AG04450 (cell line): ENCODE data around the gene SMCO4. TPM values are rescaled to one million over a fixed set of nuclear protein-coding genes. Genes with fewer than 3 reads are reported as not detected.

Experiments
- CTCF ChIA-PET: fragments of 300-600, 350-600 bp; formaldehyde crosslinking; extraction: SDS; loops from one replicate; lab custom pipeline; 2022; ENCODE audit warnings: antibody characterized with exemption, inconsistent platforms; lab: Charles Lee
- POLR2A ChIA-PET: fragments of 350-600 bp; formaldehyde crosslinking; extraction: SDS; loops from one replicate; lab custom pipeline; 2021; ENCODE audit warnings: antibody characterized with exemption, inconsistent platforms; lab: Yijun Ruan, JAX
- DNase-seq: peaks from one replicate; pipeline ENCODE4 v3.0.0-alpha.2; 2011; ENCODE audit warnings: low read depth, low spot score
- H3K27ac ChIP-seq: one replicate; pipeline ENCODE4 v1.5.1; 2012; ENCODE audit warnings: low read depth, low read length, control low read depth
- H3K27me3 ChIP-seq: one replicate; pipeline ENCODE4 v1.6.0; 2012; ENCODE audit warnings: low read length; ENCODE audit not compliant: control insufficient read depth, insufficient read depth
- H3K4me3 ChIP-seq: 2 replicates; pipeline ENCODE4 v1.5.1; 2011; ENCODE audit warnings: mild to moderate bottlenecking, low read depth, low read length, control low read depth
- H3K9me3 ChIP-seq: 2 replicates; pipeline ENCODE4 v1.5.1; 2012; ENCODE audit warnings: low read length; ENCODE audit not compliant: control insufficient read depth, insufficient read depth
- polyA plus RNA-seq: library from polyadenylated mRNA; depleted of rRNA; stranded (reverse); fragments of >200 nt; gene quantifications from 2 replicates; pipeline ENCODE4 v1.2.3, GENCODE V29; 2011
- TF ChIP-seq, protein P1 (sequence below): IDR thresholded peaks from 2 replicates; pipeline ENCODE4 v1.5.1; 2011; ENCODE audit warnings: low read depth, low read length, control low read depth, inconsistent platforms

Gene SMCO4
- polyA plus RNA-seq, 1 experiment = 8.6 TPM

DNA sequence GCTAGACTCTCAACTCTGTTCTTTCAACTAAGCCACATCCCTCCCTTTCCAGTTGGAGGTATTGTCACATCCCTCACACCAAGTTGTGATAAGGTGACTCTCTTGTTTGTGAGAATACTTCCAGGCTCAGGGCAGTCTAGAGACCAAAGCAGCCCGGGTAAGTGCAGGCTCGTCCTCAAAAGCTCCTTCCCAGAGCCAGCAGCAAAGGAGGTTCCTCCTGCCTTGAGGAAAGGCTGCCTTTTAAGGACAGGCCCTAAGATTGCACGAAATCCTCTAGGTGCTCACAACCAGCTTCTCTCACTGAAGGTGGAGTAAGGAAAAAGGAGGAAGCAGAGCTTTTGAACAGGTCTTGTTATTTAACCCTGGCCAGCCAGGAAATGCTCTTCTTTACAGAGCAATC, 53.4 kb downstream of the SMCO4 start:
- no peaks in the 10 kb centered on the region for H3K9me3 ChIP-seq
- H3K27me3 ChIP-seq = no peaks in the 10 kb centered on the region
- DNase-seq = no peak
- CTCF ChIA-PET = no interaction called here
- TF ChIP-seq, protein P1, sequence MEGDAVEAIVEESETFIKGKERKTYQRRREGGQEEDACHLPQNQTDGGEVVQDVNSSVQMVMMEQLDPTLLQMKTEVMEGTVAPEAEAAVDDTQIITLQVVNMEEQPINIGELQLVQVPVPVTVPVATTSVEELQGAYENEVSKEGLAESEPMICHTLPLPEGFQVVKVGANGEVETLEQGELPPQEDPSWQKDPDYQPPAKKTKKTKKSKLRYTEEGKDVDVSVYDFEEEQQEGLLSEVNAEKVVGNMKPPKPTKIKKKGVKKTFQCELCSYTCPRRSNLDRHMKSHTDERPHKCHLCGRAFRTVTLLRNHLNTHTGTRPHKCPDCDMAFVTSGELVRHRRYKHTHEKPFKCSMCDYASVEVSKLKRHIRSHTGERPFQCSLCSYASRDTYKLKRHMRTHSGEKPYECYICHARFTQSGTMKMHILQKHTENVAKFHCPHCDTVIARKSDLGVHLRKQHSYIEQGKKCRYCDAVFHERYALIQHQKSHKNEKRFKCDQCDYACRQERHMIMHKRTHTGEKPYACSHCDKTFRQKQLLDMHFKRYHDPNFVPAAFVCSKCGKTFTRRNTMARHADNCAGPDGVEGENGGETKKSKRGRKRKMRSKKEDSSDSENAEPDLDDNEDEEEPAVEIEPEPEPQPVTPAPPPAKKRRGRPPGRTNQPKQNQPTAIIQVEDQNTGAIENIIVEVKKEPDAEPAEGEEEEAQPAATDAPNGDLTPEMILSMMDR = no peak
- no peak overlapping the region for H3K4me3 ChIP-seq
- POLR2A ChIA-PET = no interaction called here
- H3K27ac ChIP-seq = no peak overlapping the region

- TF ChIP-seq, protein P1 = no peak
- no peak for DNase-seq
- POLR2A ChIA-PET = interaction anchor here (1.2 kb wide), 1 partner anchor 10 kb away, joined by 3 read pairs; no protein-coding TSS in a partner anchor
- Histone ChIP-seq H3K27ac (no peak overlapping the region), H3K4me3 (no peak overlapping the region), H3K9me3 (no peaks in the 10 kb centered on the region; the same call in 1 of the 2 replicates), H3K27me3 (no peaks in the 10 kb centered on the region)
- CTCF ChIA-PET = no interaction called here
Observed at GRCh38 chr11:93487032-93487483, 56.1 kb downstream of the SMCO4 start.

GRCh38 chr11:93485983-93486382, 57.2 kb downstream of the SMCO4 start:
- H3K4me3 ChIP-seq = no peak overlapping the region
- no peaks in the 10 kb centered on the region for H3K27me3 ChIP-seq
- CTCF ChIA-PET = no interaction called here
- POLR2A ChIA-PET = no interaction called here
- no peak overlapping the region for H3K27ac ChIP-seq
- TF ChIP-seq, protein P1 = no peak
- H3K9me3 ChIP-seq = no peaks in the 10 kb centered on the region; the same call in 1 of the 2 replicates
- DNase-seq = no peak

GRCh38 chr11:93484716-93485115, 58.5 kb downstream of the SMCO4 start:
- POLR2A ChIA-PET = no interaction called here
- DNase-seq = peak; percentile 34
- CTCF ChIA-PET = interaction anchor here (1.0 kb wide), 1 partner anchor 57 kb away, joined by 3 read pairs; no protein-coding TSS in a partner anchor

DNA sequence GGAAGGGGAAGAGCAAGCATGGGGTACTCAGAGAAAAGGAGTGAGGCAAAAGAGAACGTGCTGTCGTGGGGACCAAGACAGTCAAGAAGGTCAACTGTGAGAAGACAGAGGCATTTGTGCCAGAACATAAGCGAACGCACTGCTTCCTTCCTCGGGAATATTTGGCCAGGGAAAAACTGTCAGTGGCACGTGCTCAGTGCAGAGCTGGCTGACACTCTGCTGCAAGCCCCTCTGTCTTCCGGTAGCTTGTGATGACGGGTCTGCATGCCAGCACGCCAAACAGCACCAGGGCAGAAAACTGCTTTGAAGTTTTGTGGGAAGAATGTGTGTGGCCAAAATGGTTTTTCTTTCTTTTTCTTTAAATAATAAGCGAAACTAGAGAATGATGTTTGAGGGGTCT, 60.6 kb downstream of the SMCO4 start:
- CTCF ChIA-PET = no interaction called here
- TF ChIP-seq, protein P1 = no peak
- POLR2A ChIA-PET = no interaction called here

More at GRCh38 chr11:93484716-93485115, 58.5 kb downstream of the SMCO4 start:
- TF ChIP-seq, protein P1 = no peak
- Histone ChIP-seq H3K9me3 (no peaks in the 10 kb centered on the region; the same call in 1 of the 2 replicates), H3K4me3 (no peak overlapping the region), H3K27ac (no peak overlapping the region), H3K27me3 (no peaks in the 10 kb centered on the region)

More for the DNA sequence above, 60.6 kb downstream of the SMCO4 start:
- no peak overlapping the region for H3K27ac ChIP-seq
- DNase-seq = no peak
- H3K9me3 ChIP-seq = no peaks in the 10 kb centered on the region; the same call in 1 of the 2 replicates
- no peak overlapping the region for H3K4me3 ChIP-seq
- no peaks in the 10 kb centered on the region for H3K27me3 ChIP-seq
